Fibroblast of pulmonary artery (primary cell): ENCODE results near the gene PRR33.
"Not testable (repeated sequence)": the region's sequence is repeated elsewhere in the genome, so short reads cannot be mapped to it uniquely, and the experiment has no call there.

Source experiments
- DNase-seq: peaks from one replicate; pipeline ENCODE4 v3.0.0-alpha.2; 2010; ENCODE audit warnings: low read depth
- H3K4me3 ChIP-seq: replicated peaks from 2 replicates; pipeline ENCODE4 v1.5.1; 2011; ENCODE audit warnings: low read depth, mild to moderate bottlenecking, control low read depth, low read length, moderate library complexity
- TF ChIP-seq, protein P1 (sequence below): IDR thresholded peaks from 2 replicates; pipeline ENCODE4 v1.5.1; 2011; ENCODE audit warnings: mild to moderate bottlenecking, control low read depth, low read length, inconsistent platforms; ENCODE audit errors: missing control alignments

The PRR33 gene

DNA sequence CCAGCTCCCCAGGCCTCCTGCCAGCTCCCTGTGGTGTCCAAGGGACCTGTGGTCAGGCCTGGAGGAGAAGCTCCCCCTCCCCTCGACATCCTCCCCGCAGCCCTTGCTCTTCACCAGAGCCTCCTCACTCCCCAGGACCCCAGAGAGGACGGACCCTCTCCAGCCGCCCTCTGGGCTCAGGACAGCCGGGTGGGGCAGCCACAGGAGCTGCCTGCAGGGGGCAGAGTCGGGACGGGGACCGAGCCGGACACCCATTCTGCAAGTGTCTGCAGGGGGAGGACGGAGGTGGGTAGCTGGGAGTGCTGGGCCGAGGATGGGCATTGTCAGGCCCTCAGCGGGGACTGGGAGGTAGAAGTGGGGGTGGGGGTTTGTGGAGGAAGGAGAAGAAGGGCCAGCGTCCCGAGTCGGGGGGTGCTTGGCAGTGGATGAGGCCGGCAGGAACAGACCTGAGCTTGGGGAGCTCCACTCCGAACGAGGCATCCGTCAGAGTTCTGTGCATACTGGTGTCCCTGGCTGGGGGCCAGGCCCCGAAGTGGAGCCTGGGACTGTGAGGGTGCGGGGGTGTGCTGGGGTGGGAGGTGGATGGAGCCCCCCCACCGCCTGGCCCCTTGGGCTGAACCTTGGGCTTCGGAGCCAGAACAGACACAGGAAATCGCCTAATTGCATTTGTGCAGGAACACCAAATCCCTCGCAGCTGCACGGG, 15.2 kb downstream of the PRR33 start:
- DNase-seq: peak; percentile 73
- H3K4me3 ChIP-seq: peak overlapping the region; percentile 10
- TF ChIP-seq, protein P1, sequence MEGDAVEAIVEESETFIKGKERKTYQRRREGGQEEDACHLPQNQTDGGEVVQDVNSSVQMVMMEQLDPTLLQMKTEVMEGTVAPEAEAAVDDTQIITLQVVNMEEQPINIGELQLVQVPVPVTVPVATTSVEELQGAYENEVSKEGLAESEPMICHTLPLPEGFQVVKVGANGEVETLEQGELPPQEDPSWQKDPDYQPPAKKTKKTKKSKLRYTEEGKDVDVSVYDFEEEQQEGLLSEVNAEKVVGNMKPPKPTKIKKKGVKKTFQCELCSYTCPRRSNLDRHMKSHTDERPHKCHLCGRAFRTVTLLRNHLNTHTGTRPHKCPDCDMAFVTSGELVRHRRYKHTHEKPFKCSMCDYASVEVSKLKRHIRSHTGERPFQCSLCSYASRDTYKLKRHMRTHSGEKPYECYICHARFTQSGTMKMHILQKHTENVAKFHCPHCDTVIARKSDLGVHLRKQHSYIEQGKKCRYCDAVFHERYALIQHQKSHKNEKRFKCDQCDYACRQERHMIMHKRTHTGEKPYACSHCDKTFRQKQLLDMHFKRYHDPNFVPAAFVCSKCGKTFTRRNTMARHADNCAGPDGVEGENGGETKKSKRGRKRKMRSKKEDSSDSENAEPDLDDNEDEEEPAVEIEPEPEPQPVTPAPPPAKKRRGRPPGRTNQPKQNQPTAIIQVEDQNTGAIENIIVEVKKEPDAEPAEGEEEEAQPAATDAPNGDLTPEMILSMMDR: peak; percentile 77

DNA sequence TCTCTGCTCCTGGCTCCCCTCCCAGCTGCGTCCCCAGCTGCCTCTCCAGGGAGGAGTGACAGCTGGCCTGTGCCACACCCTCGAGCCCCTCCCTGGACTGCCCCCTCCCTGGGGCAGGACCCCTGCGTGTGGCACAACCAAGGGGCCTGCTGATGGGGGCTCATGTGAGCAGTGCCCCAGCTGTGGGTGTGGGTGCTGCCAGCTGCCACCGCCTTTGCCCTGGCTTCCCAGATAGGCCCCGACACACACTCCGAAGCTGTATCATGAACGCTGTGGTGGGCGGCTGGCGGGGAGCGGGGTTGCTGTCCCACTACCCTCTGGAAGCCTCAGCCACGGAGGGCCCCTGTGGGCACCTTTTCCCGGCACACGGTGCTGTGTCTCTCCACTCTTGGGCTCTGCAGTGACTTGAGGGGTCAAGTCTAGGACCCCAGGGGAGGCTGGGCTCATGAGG, 15.8 kb downstream of the PRR33 start:
- not testable (repeated sequence) for H3K4me3 ChIP-seq, DNase-seq

GRCh38 chr11:1875093-1875850, 16.4 kb downstream of the PRR33 start:
- TF ChIP-seq, protein P1: no peak
- H3K4me3 ChIP-seq: no peak overlapping the region

GRCh38 chr11:1874441-1875092, 17.1 kb downstream of the PRR33 start:
- not testable (repeated sequence) for H3K4me3 ChIP-seq

More at GRCh38 chr11:1875093-1875850, 16.4 kb downstream of the PRR33 start:
- no peak for DNase-seq

GRCh38 chr11:1873813-1874150, 17.9 kb downstream of the PRR33 start:
- H3K4me3 ChIP-seq, DNase-seq: not testable (repeated sequence)

More at GRCh38 chr11:1874441-1875092, 17.1 kb downstream of the PRR33 start:
- not testable (repeated sequence) for DNase-seq

GRCh38 chr11:1873048-1873812, 18.5 kb downstream of the PRR33 start:
- no peak overlapping the region for H3K4me3 ChIP-seq
- peak; percentile 62 for DNase-seq
- TF ChIP-seq, protein P1: no peak

DNA sequence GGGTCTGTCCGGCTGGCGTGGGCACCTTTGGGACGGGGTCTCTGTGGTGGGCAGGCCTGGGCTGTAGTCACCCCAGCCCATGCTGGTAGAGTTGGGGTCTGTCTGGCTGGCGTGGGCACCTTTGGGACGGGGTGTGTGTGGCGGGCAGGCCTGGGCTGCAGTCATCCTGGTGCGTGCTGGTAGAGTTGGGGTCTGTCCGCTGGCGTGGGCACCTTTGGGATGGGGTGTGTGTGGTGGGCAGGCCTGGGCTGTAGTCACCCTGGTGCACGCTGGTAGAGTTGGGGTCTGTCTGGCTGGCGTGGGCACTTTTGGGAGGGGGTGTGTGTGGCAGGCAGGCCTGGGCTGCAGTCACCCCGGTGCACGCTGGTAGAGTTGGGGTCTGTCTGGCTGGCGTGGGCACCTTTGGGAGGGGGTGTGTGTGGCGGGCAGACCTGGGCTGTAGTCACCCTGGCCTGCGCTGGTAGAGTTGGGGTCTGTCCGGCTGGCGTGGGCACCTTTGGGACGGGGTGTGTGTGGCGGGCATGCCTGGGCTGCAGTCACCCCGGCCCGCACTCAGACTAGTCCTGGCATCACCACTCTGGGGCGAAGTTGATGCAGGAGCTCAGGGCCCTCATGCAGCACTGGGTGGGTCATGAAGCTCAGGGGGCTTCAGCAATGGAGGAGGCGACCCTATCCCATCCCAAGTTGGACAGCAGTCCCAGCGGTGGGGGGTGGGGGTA, 19.3 kb downstream of the PRR33 start:
- no peak for DNase-seq
- H3K4me3 ChIP-seq: no peak overlapping the region
- TF ChIP-seq, protein P1: no peak

DNA sequence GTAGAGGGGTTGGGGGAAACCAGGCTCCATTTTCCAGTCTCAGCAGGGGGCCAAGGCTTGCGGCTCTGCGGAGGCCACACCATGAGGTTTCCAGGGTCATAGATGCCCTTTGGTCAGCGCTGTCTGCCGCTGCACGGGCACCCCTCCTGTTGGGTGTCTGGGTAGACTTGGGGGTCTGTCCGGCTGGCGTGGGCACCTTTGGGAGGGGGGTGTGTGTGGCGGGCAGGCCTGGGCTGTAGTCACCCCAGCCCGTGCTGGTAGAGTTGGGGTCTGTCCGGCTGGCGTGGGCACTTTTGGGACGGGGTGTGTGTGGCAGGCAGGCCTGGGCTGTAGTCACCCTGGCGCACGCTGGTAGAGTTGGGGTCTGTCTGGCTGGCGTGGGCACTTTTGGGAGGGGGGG, 20.2 kb downstream of the PRR33 start:
- DNase-seq: no peak
- no peak overlapping the region for H3K4me3 ChIP-seq
- TF ChIP-seq, protein P1: no peak
